Liver (tissue), 9 donors: ENCODE results near the gene TOPBP1. TPM values are rescaled to one million over a fixed set of nuclear protein-coding genes. Genes with fewer than 3 reads are reported as not detected.
A peak's percentile ranks its signal among the peaks of the same experiment; 100 is the strongest.

ENCODE experiments used
- DNase-seq: peaks from one replicate; pipeline ENCODE4 v3.0.0-alpha.2; 2017; ENCODE audit warnings: low spot score
- H3K27ac ChIP-seq, 2 donors: one replicate each; pipeline ENCODE4 v1.7.0; 2013; ENCODE audit warnings: inconsistent platforms in 2 of 2, low read length in 2 of 2, control low read depth in 1 of 2, low read depth in 1 of 2, mild to moderate bottlenecking in 1 of 2
- H3K27me3 ChIP-seq, 4 donors: one replicate each; pipeline versions ENCODE4 v1.6.1 to v1.7.0; 2013; ENCODE audit warnings: low read length in 3 of 4, inconsistent platforms in 1 of 4, mild to moderate bottlenecking in 1 of 4, moderate library complexity in 1 of 4; ENCODE audit not compliant: control insufficient read depth in 4 of 4, insufficient read depth in 4 of 4
- H3K36me3 ChIP-seq, 4 donors: one replicate each; pipeline versions ENCODE4 v1.6.1 to v1.7.0; 2013; ENCODE audit warnings: low read length in 3 of 4, mild to moderate bottlenecking in 3 of 4, low read depth in 1 of 4, moderate library complexity in 1 of 4; ENCODE audit not compliant: control insufficient read depth in 4 of 4, insufficient read depth in 3 of 4
- H3K4me1 ChIP-seq, 4 donors: one replicate each; pipeline versions ENCODE4 v1.6.1 to v1.7.0; 2013; ENCODE audit warnings: low read length in 3 of 4, mild to moderate bottlenecking in 3 of 4, moderate library complexity in 1 of 4; ENCODE audit not compliant: control insufficient read depth in 4 of 4, insufficient read depth in 4 of 4
- H3K4me3 ChIP-seq, 3 donors: one replicate each; pipeline versions ENCODE4 v1.6.1 to v1.7.0; 2013; ENCODE audit warnings: low read length in 3 of 3, control low read depth in 1 of 3, low read depth in 1 of 3, mild to moderate bottlenecking in 1 of 3
- H3K9ac ChIP-seq, 2 donors: one replicate each; pipeline ENCODE4 v1.7.0; 2013; ENCODE audit warnings: low read length in 2 of 2, mild to moderate bottlenecking in 2 of 2, moderate library complexity in 2 of 2, control low read depth in 1 of 2, low read depth in 1 of 2
- H3K9me3 ChIP-seq, 4 donors: one replicate each; pipeline versions ENCODE4 v1.6.1 to v1.7.0; 2013; ENCODE audit warnings: low read length in 3 of 4; ENCODE audit not compliant: control insufficient read depth in 4 of 4
- ATF3 ChIP-seq: IDR thresholded peaks from 2 replicates; pipeline ENCODE4 v1.6.1; 2016; ENCODE audit warnings: antibody characterized with exemption
- CTCF ChIP-seq: fragments of 150-350 bp; IDR thresholded peaks from 2 replicates; pipeline ENCODE4 v1.5.1; 2017; ENCODE audit warnings: improper control_type of control experiment, low read depth, low read length; ENCODE audit not compliant: missing input control
- EGR1 ChIP-seq, 2 donors: IDR thresholded peaks; 2 replicates each; pipeline ENCODE4 v1.6.1; 2016 to 2018; ENCODE audit warnings: antibody characterized with exemption in 2 of 2, low read depth in 2 of 2
- FOXA1 ChIP-seq: IDR thresholded peaks from 2 replicates; pipeline ENCODE4 v1.6.1; 2016; ENCODE audit warnings: antibody characterized with exemption
- GABPA ChIP-seq, 2 donors: IDR thresholded peaks in 1 of 2; conservative IDR thresholded peaks in 1 of 2; 2 replicates each; pipeline ENCODE4 v1.6.1; 2016; ENCODE audit warnings: antibody characterized with exemption in 2 of 2, mild to moderate bottlenecking in 1 of 2, moderate library complexity in 1 of 2
- HNF4A ChIP-seq, 2 donors: conservative IDR thresholded peaks; 2 replicates each; pipeline ENCODE4 v1.6.1; 2016; ENCODE audit warnings: antibody characterized with exemption in 2 of 2, mild to moderate bottlenecking in 2 of 2
- REST ChIP-seq: IDR thresholded peaks from 2 replicates; pipeline ENCODE4 v1.6.1; 2016; ENCODE audit warnings: antibody characterized with exemption, mild to moderate bottlenecking
- RXRA ChIP-seq, 2 donors: IDR thresholded peaks; 2 replicates each; pipeline ENCODE4 v1.6.1; 2017 to 2018; ENCODE audit warnings: antibody characterized with exemption in 2 of 2, mild to moderate bottlenecking in 1 of 2
- SP1 ChIP-seq: IDR thresholded peaks from 2 replicates; pipeline ENCODE4 v1.6.1; 2018; ENCODE audit warnings: antibody characterized with exemption, mild to moderate bottlenecking
- TAF1 ChIP-seq: conservative IDR thresholded peaks from 2 replicates; pipeline ENCODE4 v1.6.1; 2016; ENCODE audit warnings: antibody characterized with exemption, mild to moderate bottlenecking
- YY1 ChIP-seq: IDR thresholded peaks from 2 replicates; pipeline ENCODE4 v1.6.1; 2016; ENCODE audit warnings: antibody characterized with exemption, mild to moderate bottlenecking
- ZBTB33 ChIP-seq: IDR thresholded peaks from 2 replicates; pipeline ENCODE4 v1.6.1; 2016; ENCODE audit warnings: antibody characterized with exemption
- WGBS: extraction: QIAGEN DNeasy Blood & Tissue Kit; methylation state at CpG from one replicate; pipeline ENCODE4 v1.1.7; 2013; 5-methylcytosine and 5-hydroxymethylcytosine counted together
- polyA plus RNA-seq, 2 donors: library from polyadenylated mRNA; stranded (reverse) in 1 of 2; unstranded in 1 of 2; fragments of 200-250 nt in 1 of 2; fragments of >200 nt in 1 of 2; fragmentation: Nextera tagmentation in 1 of 2; extraction: Ambion mirVana in 1 of 2; gene quantifications; one replicate each; pipeline versions ENCODE4 v1.2.1 to v1.2.3, GENCODE V29; 2013 to 2015
- total RNA-seq, 2 donors: library from RNA; depleted of rRNA; stranded (reverse); fragments of >200 nt; gene quantifications; one replicate each; pipeline ENCODE4 v1.2.3, GENCODE V29; 2014
- donor health status: healthy.
- donor health status: healthy.
- donor health status: healthy.
- donor health status: healthy.
- donor health status: healthy.

The TOPBP1 gene
- total and polyA plus RNA-seq, 4 donors: 3.3 to 22.9 (median 8.7) TPM

GRCh38 chr3:133641254-133641653 lies 20.5 kb downstream of the TOPBP1 start:
- Histone ChIP-seq H3K4me1 (no peaks in the 10 kb centered on the region), H3K9me3 (no peaks in the 10 kb centered on the region), H3K27me3 (no peaks in the 10 kb centered on the region), H3K36me3 (peaks cover 2 to 22% (median 16%) of the 10 kb centered on the region in 4 donors), H3K9ac (no peak overlapping the region), H3K27ac (no peak overlapping the region), H3K4me3 (no peak overlapping the region)
- TF ChIP-seq REST (no peak), CTCF (no peak), ZBTB33 (no peak), FOXA1 (no peak), SP1 (no peak), GABPA (IDR thresholded peaks at IDR 0.05 in 1 of 2, conservative IDR thresholded peaks at IDR 0.05 in 1 of 2) (no peak), YY1 (no peak), TAF1 (no peak)
- no peak for DNase-seq
- WGBS: 99% methylated on average over 4 of the region's 4 CpGs

- WGBS: 65% methylated on average over 4 of the region's 4 CpGs
- Histone ChIP-seq H3K4me1 (no peaks in the 10 kb centered on the region), H3K9ac (no peak overlapping the region), H3K36me3 (peaks cover 2 to 13% (median 10%) of the 10 kb centered on the region in 4 donors), H3K4me3 (no peak overlapping the region), H3K9me3 (no peaks in the 10 kb centered on the region), H3K27ac (no peak overlapping the region), H3K27me3 (no peaks in the 10 kb centered on the region)
- DNase-seq: no peak
- TF ChIP-seq EGR1 (IDR thresholded peaks at IDR 0.05; ENCODE audit: low read depth in 2 of 2): no peak
- no peak for TF ChIP-seq RXRA (IDR thresholded peaks at IDR 0.05)
- TF ChIP-seq HNF4A (conservative IDR thresholded peaks at IDR 0.05): peak; percentile 39 to 72
- TF ChIP-seq ATF3: no peak
These were observed 28.3 kb downstream of the TOPBP1 start for GRCh38 chr3:133633439-133633838.
